SH-SY5Y (cell line): Measurements from ENCODE around the gene LPGAT1.

ENCODE experiments used
- GATA2 ChIP-seq: IDR thresholded peaks from 2 replicates; pipeline ENCODE4 v1.6.1; 2011; ENCODE audit warnings: mild to moderate bottlenecking, low read depth, low read length
- GATA3 ChIP-seq: IDR thresholded peaks from 2 replicates; pipeline ENCODE4 v1.6.1; 2011; ENCODE audit warnings: low read depth, mild to moderate bottlenecking, low read length, moderate library complexity

DNA sequence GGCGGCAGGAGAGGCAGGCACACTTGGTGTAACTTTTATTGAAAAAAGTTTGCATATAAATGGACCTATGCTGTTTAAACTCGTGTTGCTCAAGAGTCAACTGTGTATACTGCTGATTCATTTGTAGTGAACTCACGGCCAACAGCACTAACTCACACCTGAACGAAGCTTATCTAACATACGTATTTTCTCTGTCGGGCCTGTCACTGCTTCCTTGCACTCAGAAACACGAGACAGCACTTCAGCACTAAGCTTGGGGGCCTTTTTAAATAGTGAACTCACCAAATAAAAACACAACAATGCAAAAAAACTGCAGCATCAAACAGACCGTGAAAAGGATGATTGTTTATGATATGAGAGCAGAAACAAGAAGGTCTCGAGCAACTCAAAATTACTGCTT lies 96.2 kb downstream of the LPGAT1 start:
- no peak for TF ChIP-seq GATA3
- no peak for TF ChIP-seq GATA2
